IMR-90 (cell line): Measurements from ENCODE around the gene TTF2. TPM values are rescaled to one million over a fixed set of nuclear protein-coding genes. Genes with fewer than 3 reads are reported as not detected.

Experiments
- ATAC-seq: fragments of 200-7000 bp; cut with Tn5 transposase; 2 replicates; pipeline ENCODE4 v1.9.1; 2020; ENCODE audit warnings: low read depth, mild to moderate bottlenecking, moderate library complexity
- BruUV-seq: library from RNA; stranded (reverse); fragments of 400-500 nt; replicated peaks from 2 replicates; lab custom pipeline; 2021; lab: Mats Ljungman, UMichigan
- CTCF ChIA-PET: fragments of 300-600 bp; formaldehyde crosslinking; extraction: SDS; loops from one replicate; lab custom pipeline; 2021; ENCODE audit warnings: antibody characterized with exemption; lab: Yijun Ruan, JAX
- POLR2A ChIA-PET: fragments of 300-600 bp; sonication (Branson Sonifier 250); formaldehyde crosslinking; loops from one replicate; lab custom pipeline; 2022; ENCODE audit warnings: antibody characterized with exemption; ENCODE audit not compliant: unreplicated experiment; lab: Charles Lee
- DNase-seq: peaks from one replicate; pipeline ENCODE4 v3.0.0; 2013
- H2AFZ ChIP-seq: replicated peaks from 2 replicates; pipeline ENCODE3; 2013; ENCODE audit warnings: low read length, mild to moderate bottlenecking; ENCODE audit not compliant: poor library complexity
- H2AK5ac ChIP-seq: 2 replicates; pipeline ENCODE4 v1.6.1; 2013; ENCODE audit warnings: low read depth, low read length, inconsistent platforms
- H2AK9ac ChIP-seq: replicated peaks from 2 replicates; pipeline ENCODE3; 2013; ENCODE audit warnings: mild to moderate bottlenecking, low read depth, low read length, moderate library complexity; ENCODE audit not compliant: poor library complexity
- H2BK120ac ChIP-seq: 2 replicates; pipeline ENCODE4 v1.6.1; 2013; ENCODE audit warnings: low read depth, low read length, inconsistent platforms
- H2BK15ac ChIP-seq: 3 replicates; pipeline ENCODE4 v1.6.1; 2013; ENCODE audit warnings: low read depth, low read length, inconsistent platforms
- H2BK20ac ChIP-seq: 2 replicates; pipeline ENCODE4 v1.6.1; 2013; ENCODE audit warnings: low read depth, mild to moderate bottlenecking, inconsistent platforms, low read length, moderate library complexity
- H2BK5ac ChIP-seq: 2 replicates; pipeline ENCODE4 v1.6.1; 2013; ENCODE audit warnings: mild to moderate bottlenecking, low read depth, low read length, inconsistent platforms; ENCODE audit not compliant: poor library complexity, severe bottlenecking
- H3K14ac ChIP-seq: replicated peaks from 2 replicates; pipeline ENCODE4 v1.6.1; 2013; ENCODE audit warnings: low read depth, low read length, inconsistent platforms
- H3K18ac ChIP-seq: 2 replicates; pipeline ENCODE4 v1.6.1; 2013; ENCODE audit warnings: low read depth, low read length, control low read depth
- H3K23ac ChIP-seq: 2 replicates; pipeline ENCODE4 v1.6.1; 2013; ENCODE audit warnings: low read depth, low read length, inconsistent platforms
- H3K27ac ChIP-seq: 2 replicates; pipeline ENCODE4 v1.5.1; 2013; ENCODE audit warnings: mild to moderate bottlenecking, control low read depth, low read length; ENCODE audit not compliant: insufficient read depth
- H3K27me3 ChIP-seq: 2 replicates; pipeline ENCODE4 v1.6.1; 2013; ENCODE audit warnings: low read length; ENCODE audit not compliant: control insufficient read depth, insufficient read depth
- H3K36me3 ChIP-seq: 2 replicates; pipeline ENCODE4 v1.6.1; 2013; ENCODE audit warnings: low read length, mixed read lengths; ENCODE audit not compliant: control insufficient read depth, insufficient read depth
- H3K4ac ChIP-seq: 2 replicates; pipeline ENCODE4 v1.6.1; 2013; ENCODE audit warnings: low read depth, low read length, inconsistent platforms
- H3K4me1 ChIP-seq: 2 replicates; pipeline ENCODE4 v1.6.1; 2013; ENCODE audit warnings: low read length, mixed read lengths; ENCODE audit not compliant: control insufficient read depth, insufficient read depth
- H3K4me2 ChIP-seq: 2 replicates; pipeline ENCODE4 v1.6.1; 2013; ENCODE audit warnings: low read depth, mild to moderate bottlenecking, control low read depth, low read length, moderate library complexity
- H3K4me3 ChIP-seq: 2 replicates; pipeline ENCODE4 v1.5.1; 2013; ENCODE audit warnings: low read depth, mild to moderate bottlenecking, control low read depth, low read length, moderate library complexity; ENCODE audit not compliant: insufficient read depth
- H3K56ac ChIP-seq: 2 replicates; pipeline ENCODE4 v1.6.1; 2013; ENCODE audit warnings: low read length, inconsistent platforms; ENCODE audit not compliant: insufficient read depth; ENCODE audit errors: extremely low read depth
- H3K79me1 ChIP-seq, 2 experiments: 2 replicates each; pipeline ENCODE4 v1.6.1; 2013; ENCODE audit warnings: low read length in 2 of 2, inconsistent platforms in 1 of 2, low read depth in 1 of 2
- H3K9ac ChIP-seq: 2 replicates; pipeline ENCODE4 v1.6.1; 2013; ENCODE audit warnings: low read depth, low read length, control low read depth
- H3K9me1 ChIP-seq: 2 replicates; pipeline ENCODE4 v1.6.1; 2013; ENCODE audit warnings: low read length, inconsistent platforms; ENCODE audit not compliant: insufficient read depth
- H3K9me3 ChIP-seq: 2 replicates; pipeline ENCODE4 v1.6.1; 2013; ENCODE audit warnings: low read length; ENCODE audit not compliant: control insufficient read depth, insufficient read depth
- H4K20me1 ChIP-seq: 2 replicates; pipeline ENCODE4 v1.6.1; 2013; ENCODE audit warnings: low read length, inconsistent platforms; ENCODE audit not compliant: insufficient read depth
- H4K5ac ChIP-seq: 2 replicates; pipeline ENCODE4 v1.6.1; 2013; ENCODE audit warnings: mild to moderate bottlenecking, low read depth, low read length, control low read depth
- H4K8ac ChIP-seq, 2 experiments: 2 replicates each; pipeline ENCODE4 v1.6.1; 2013; ENCODE audit warnings: low read depth in 2 of 2, low read length in 2 of 2, control low read depth in 1 of 2, inconsistent platforms in 1 of 2
- H4K91ac ChIP-seq: 2 replicates; pipeline ENCODE4 v1.6.1; 2013; ENCODE audit warnings: low read depth, low read length, inconsistent platforms; ENCODE audit not compliant: insufficient read depth
- CEBPB ChIP-seq: IDR thresholded peaks from 2 replicates; pipeline ENCODE4 v1.6.1; 2012; ENCODE audit warnings: low read depth, low read length, improper control_type of control experiment
- CHD1 ChIP-seq: IDR thresholded peaks from 2 replicates; pipeline ENCODE4 v1.6.1; 2012; ENCODE audit warnings: low read depth, low read length, improper control_type of control experiment
- FOS ChIP-seq: fragments of 150-350 bp; IDR thresholded peaks from 2 replicates; pipeline ENCODE4 v1.6.1; 2016; ENCODE audit warnings: low read depth, low read length
- MAZ ChIP-seq: IDR thresholded peaks from 2 replicates; pipeline ENCODE4 v1.6.1; 2012; ENCODE audit warnings: low read depth, mild to moderate bottlenecking, low read length, improper control_type of control experiment, moderate library complexity, borderline replicate concordance
- MXI1 ChIP-seq: IDR thresholded peaks from 2 replicates; pipeline ENCODE4 v1.6.1; 2012; ENCODE audit warnings: low read depth, mild to moderate bottlenecking, low read length, moderate library complexity, borderline replicate concordance
- NFE2L2 ChIP-seq: fragments of 150-350 bp; IDR thresholded peaks from 2 replicates; pipeline ENCODE4 v1.6.1; 2016; ENCODE audit warnings: low read depth, mild to moderate bottlenecking, low read length
- RAD21 ChIP-seq: IDR thresholded peaks from 2 replicates; pipeline ENCODE4 v1.6.1; 2012; ENCODE audit warnings: low read length, improper control_type of control experiment
- RCOR1 ChIP-seq: IDR thresholded peaks from 2 replicates; pipeline ENCODE4 v1.6.1; 2012; ENCODE audit warnings: mild to moderate bottlenecking, low read length, improper control_type of control experiment; ENCODE audit not compliant: insufficient replicate concordance
- SMC3 ChIP-seq: fragments of 150-350 bp; IDR thresholded peaks from 2 replicates; pipeline ENCODE4 v1.6.1; 2016; ENCODE audit warnings: low read depth, mild to moderate bottlenecking, antibody characterized with exemption, low read length, moderate library complexity
- WGBS, 2 experiments: methylation state at CpG; one replicate each; pipeline versions ENCODE4 v1.1.5 to v1.1.7; 2013; ENCODE audit warnings: missing lambda C conversion rate in 2 of 2; ENCODE audit not compliant: insufficient read length in 1 of 2; ENCODE audit errors: extremely low coverage in 2 of 2; 5-methylcytosine and 5-hydroxymethylcytosine counted together
- dilution Hi-C: fragments of 300-500 bp; cut with HindIII; formaldehyde crosslinking; loops from one replicate; pipeline ENCODE4 v1.14.3; 2018; ENCODE audit warnings: low sequenced_read_pairs; ENCODE audit not compliant: unreplicated experiment
- in situ Hi-C: fragments of 300-500 bp; cut with MboI; formaldehyde crosslinking; loops from 3 replicates; pipeline ENCODE4 v1.14.3; 2019; ENCODE audit warnings: low sequenced_read_pairs, inconsistent platforms, mixed read lengths
- intact Hi-C: fragments of 100-400 bp; cut with micrococcal nuclease; formaldehyde crosslinking; loops from 2 replicates; pipeline ENCODE4 v1.10.0; 2022
- polyA plus RNA-seq, 3 experiments: library from polyadenylated mRNA; depleted of rRNA; stranded (reverse); fragments of >200 nt; gene quantifications; 2 replicates each; pipeline ENCODE4 v1.2.3, GENCODE V29; 2012; ENCODE audit warnings: low replicate concordance in 1 of 3
- total RNA-seq: library from RNA; depleted of rRNA; stranded (reverse); fragments of >200 nt; gene quantifications from 2 replicates; pipeline ENCODE4 v1.2.3, GENCODE V29; 2012
- TF ChIP-seq, protein P1 (sequence below): fragments of 150-350 bp; IDR thresholded peaks from 2 replicates; pipeline ENCODE4 v1.6.1; 2017; ENCODE audit warnings: mild to moderate bottlenecking, antibody characterized with exemption, low read length, low read depth
- TF ChIP-seq, protein P2 (sequence below): fragments of 150-350 bp; IDR thresholded peaks from 2 replicates; pipeline ENCODE4 v1.6.1; 2016; ENCODE audit warnings: low read depth, mild to moderate bottlenecking, low read length, moderate library complexity, borderline replicate concordance
- TF ChIP-seq, protein P3 (sequence below): conservative IDR thresholded peaks from 2 replicates; pipeline ENCODE4 v1.5.1; 2012; ENCODE audit warnings: mild to moderate bottlenecking, low read depth, low read length, improper control_type of control experiment

Gene TTF2
- total and polyA plus RNA-seq, 2 of the 4 experiments (the other 2 are of a cell fraction), result 11.5 to 14.7 TPM

- ChIA-PET POLR2A (no interaction called here), CTCF (no interaction called here)
- Histone ChIP-seq H2BK15ac (no peak overlapping the region), H3K79me1 (no peaks in the 10 kb centered on the region), H4K8ac (no peak overlapping the region), H3K23ac (no peak overlapping the region), H2BK5ac (no peak overlapping the region), H3K14ac (no peak overlapping the region), H2AK5ac (no peak overlapping the region), H3K36me3 (no peaks in the 10 kb centered on the region), H3K9ac (no peak overlapping the region), H2AFZ (no peak overlapping the region), H2BK120ac (no peak overlapping the region), H4K91ac (no peak overlapping the region), H3K27me3 (peaks cover 2% of the 10 kb centered on the region; the same call in 1 of the 2 replicates), H3K56ac (no peak overlapping the region), H3K4me3 (no peak overlapping the region), H3K9me1 (no peaks in the 10 kb centered on the region), H3K4me2 (no peak overlapping the region), H3K4ac (no peak overlapping the region), H4K5ac (no peak overlapping the region), H4K20me1 (no peaks in the 10 kb centered on the region), H3K18ac (no peak overlapping the region), H3K9me3 (no peaks in the 10 kb centered on the region), H2AK9ac (no peak overlapping the region), H2BK20ac (no peak overlapping the region), H3K4me1 (no peaks in the 10 kb centered on the region), H3K27ac (no peak overlapping the region)
- TF ChIP-seq, protein P1, sequence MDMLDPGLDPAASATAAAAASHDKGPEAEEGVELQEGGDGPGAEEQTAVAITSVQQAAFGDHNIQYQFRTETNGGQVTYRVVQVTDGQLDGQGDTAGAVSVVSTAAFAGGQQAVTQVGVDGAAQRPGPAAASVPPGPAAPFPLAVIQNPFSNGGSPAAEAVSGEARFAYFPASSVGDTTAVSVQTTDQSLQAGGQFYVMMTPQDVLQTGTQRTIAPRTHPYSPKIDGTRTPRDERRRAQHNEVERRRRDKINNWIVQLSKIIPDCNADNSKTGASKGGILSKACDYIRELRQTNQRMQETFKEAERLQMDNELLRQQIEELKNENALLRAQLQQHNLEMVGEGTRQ, result no peak
- TF ChIP-seq FOS (no peak), MXI1 (no peak), RCOR1 (no peak), CEBPB (no peak), SMC3 (no peak), RAD21 (no peak), CHD1 (no peak), NFE2L2 (no peak), MAZ (no peak)
- TF ChIP-seq, protein P2, sequence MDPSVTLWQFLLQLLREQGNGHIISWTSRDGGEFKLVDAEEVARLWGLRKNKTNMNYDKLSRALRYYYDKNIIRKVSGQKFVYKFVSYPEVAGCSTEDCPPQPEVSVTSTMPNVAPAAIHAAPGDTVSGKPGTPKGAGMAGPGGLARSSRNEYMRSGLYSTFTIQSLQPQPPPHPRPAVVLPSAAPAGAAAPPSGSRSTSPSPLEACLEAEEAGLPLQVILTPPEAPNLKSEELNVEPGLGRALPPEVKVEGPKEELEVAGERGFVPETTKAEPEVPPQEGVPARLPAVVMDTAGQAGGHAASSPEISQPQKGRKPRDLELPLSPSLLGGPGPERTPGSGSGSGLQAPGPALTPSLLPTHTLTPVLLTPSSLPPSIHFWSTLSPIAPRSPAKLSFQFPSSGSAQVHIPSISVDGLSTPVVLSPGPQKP, result no peak
- TF ChIP-seq, protein P3, sequence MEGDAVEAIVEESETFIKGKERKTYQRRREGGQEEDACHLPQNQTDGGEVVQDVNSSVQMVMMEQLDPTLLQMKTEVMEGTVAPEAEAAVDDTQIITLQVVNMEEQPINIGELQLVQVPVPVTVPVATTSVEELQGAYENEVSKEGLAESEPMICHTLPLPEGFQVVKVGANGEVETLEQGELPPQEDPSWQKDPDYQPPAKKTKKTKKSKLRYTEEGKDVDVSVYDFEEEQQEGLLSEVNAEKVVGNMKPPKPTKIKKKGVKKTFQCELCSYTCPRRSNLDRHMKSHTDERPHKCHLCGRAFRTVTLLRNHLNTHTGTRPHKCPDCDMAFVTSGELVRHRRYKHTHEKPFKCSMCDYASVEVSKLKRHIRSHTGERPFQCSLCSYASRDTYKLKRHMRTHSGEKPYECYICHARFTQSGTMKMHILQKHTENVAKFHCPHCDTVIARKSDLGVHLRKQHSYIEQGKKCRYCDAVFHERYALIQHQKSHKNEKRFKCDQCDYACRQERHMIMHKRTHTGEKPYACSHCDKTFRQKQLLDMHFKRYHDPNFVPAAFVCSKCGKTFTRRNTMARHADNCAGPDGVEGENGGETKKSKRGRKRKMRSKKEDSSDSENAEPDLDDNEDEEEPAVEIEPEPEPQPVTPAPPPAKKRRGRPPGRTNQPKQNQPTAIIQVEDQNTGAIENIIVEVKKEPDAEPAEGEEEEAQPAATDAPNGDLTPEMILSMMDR, result no peak
- no TSS peak for BruUV-seq
- dilution Hi-C loops, result no loop called here
- intact Hi-C loops, result no loop called here
- DNase-seq (no peak), ATAC-seq (no peak)
- in situ Hi-C loops, result no loop called here
- WGBS, 2 experiments, result no CpG with 5 or more reads among the region's 3 CpGs
Observed at GRCh38 chr1:117032266-117032665, 27.9 kb upstream of the TTF2 start.
